B cell (primary cell): ENCODE data around the gene TMEM222. TPM values are rescaled to one million over a fixed set of nuclear protein-coding genes. Genes with fewer than 3 reads are reported as not detected.
A peak's percentile ranks its signal among the peaks of the same experiment; 100 is the strongest.

Experiments used
- ATAC-seq: fragments of 200-7000 bp; cut with Tn5 transposase; one replicate; pipeline ENCODE4 v1.10.0; 2021; ENCODE audit warnings: low read depth, mild to moderate bottlenecking, moderate number of reproducible peaks, moderate library complexity
- CTCF ChIA-PET: fragments of 350-600 bp; sonication (Branson Sonifier 250); formaldehyde crosslinking; loops from one replicate; lab custom pipeline; 2021; ENCODE audit warnings: antibody characterized with exemption, inconsistent platforms; lab: Charles Lee
- POLR2A ChIA-PET: fragments of 350-600 bp; sonication (Branson Sonifier 250); formaldehyde crosslinking; loops from one replicate; lab custom pipeline; 2021; ENCODE audit warnings: antibody characterized with exemption; lab: Charles Lee
- DNase-seq: peaks from one replicate; pipeline ENCODE4 v3.0.0; 2013
- H2AFZ ChIP-seq: 2 replicates; pipeline ENCODE4 v1.6.1; 2012; ENCODE audit warnings: mild to moderate bottlenecking, low read depth, low read length; ENCODE audit not compliant: insufficient read depth, poor library complexity, severe bottlenecking
- H3K27ac ChIP-seq, 2 donors: 1 replicate in 1 of 2; 2 replicates in 1 of 2; pipeline ENCODE4 v1.5.1; 2012 to 2013; ENCODE audit warnings: low read length in 2 of 2, mild to moderate bottlenecking in 2 of 2, moderate library complexity in 1 of 2
- H3K27me3 ChIP-seq, 4 experiments: fragments of 200-600 bp in 1 of 4; sonication (generic) in 1 of 4; replicated peaks in 1 of 4; 1 replicate in 2 of 4; 2 replicates in 2 of 4; pipeline versions ENCODE4 v1.6.1 to v1.7.0; 2013 to 2016; ENCODE audit warnings: low read length in 3 of 4, mild to moderate bottlenecking in 2 of 4, mixed read lengths in 1 of 4, moderate library complexity in 1 of 4; ENCODE audit not compliant: insufficient read depth in 4 of 4, control insufficient read depth in 3 of 4; ENCODE audit errors: control extremely low read depth in 1 of 4
- H3K36me3 ChIP-seq, 2 experiments: replicated peaks in 1 of 2; 1 replicate in 1 of 2; 2 replicates in 1 of 2; pipeline versions ENCODE4 v1.6.1 to v1.7.1; 2013; ENCODE audit warnings: low read length in 1 of 2; ENCODE audit not compliant: insufficient read depth in 2 of 2, control insufficient read depth in 1 of 2; ENCODE audit errors: control extremely low read depth in 1 of 2, extremely low read depth in 1 of 2
- H3K4me1 ChIP-seq, 2 donors: fragments of 200-600 bp in 1 of 2; sonication (generic) in 1 of 2; 1 replicate in 1 of 2; 2 replicates in 1 of 2; pipeline versions ENCODE4 v1.5.1 to v1.6.1; 2013 to 2017; ENCODE audit warnings: low read length in 2 of 2; ENCODE audit not compliant: control insufficient read depth in 2 of 2, insufficient read depth in 2 of 2
- H3K4me2 ChIP-seq: replicated peaks from 2 replicates; pipeline ENCODE3; 2012; ENCODE audit warnings: mild to moderate bottlenecking, low read depth, low read length; ENCODE audit not compliant: poor library complexity, severe bottlenecking
- H3K4me3 ChIP-seq, 5 experiments: fragments of 200-600 bp in 1 of 5; sonication (generic) in 1 of 5; 1 replicate in 3 of 5; 2 replicates in 2 of 5; pipeline versions ENCODE4 v1.5.1 to v1.7.0; 2011 to 2016; ENCODE audit warnings: low read length in 4 of 5, mild to moderate bottlenecking in 4 of 5, low read depth in 2 of 5, control low read depth in 1 of 5, moderate library complexity in 1 of 5; ENCODE audit not compliant: insufficient read depth in 1 of 5; ENCODE audit errors: control extremely low read depth in 1 of 5, extremely low read depth in 1 of 5
- H3K79me2 ChIP-seq: fragments of 200-600 bp; sonication (generic); one replicate; pipeline ENCODE4 v1.6.0; 2016; ENCODE audit warnings: low read length; ENCODE audit not compliant: control insufficient read depth, insufficient read depth
- H3K9ac ChIP-seq: fragments of 200-600 bp; sonication (generic); 2 replicates; pipeline ENCODE4 v1.6.1; 2017; ENCODE audit warnings: mild to moderate bottlenecking, low read length, moderate library complexity
- H3K9me3 ChIP-seq, 3 donors: one replicate each; pipeline versions ENCODE4 v1.6.1 to v1.7.1; 2013; ENCODE audit warnings: low read length in 2 of 3; ENCODE audit not compliant: control insufficient read depth in 2 of 3, insufficient read depth in 1 of 3; ENCODE audit errors: control extremely low read depth in 1 of 3
- H4K20me1 ChIP-seq: 2 replicates; pipeline ENCODE4 v1.6.0; 2012; ENCODE audit warnings: mild to moderate bottlenecking, low read length; ENCODE audit not compliant: insufficient read depth, control insufficient read depth, poor library complexity, severe bottlenecking
- H3K27ac Mint-ChIP-seq: one replicate; pipeline ENCODE4 v1.8.0; 2021; ENCODE audit warnings: mixed read lengths
- H3K27me3 Mint-ChIP-seq: one replicate; pipeline ENCODE4 v1.8.0; 2021; ENCODE audit warnings: mixed read lengths
- H3K4me1 Mint-ChIP-seq: one replicate; pipeline ENCODE4 v1.8.0; 2021; ENCODE audit warnings: mixed read lengths
- H3K4me3 Mint-ChIP-seq: one replicate; pipeline ENCODE4 v1.8.0; 2021; ENCODE audit warnings: mixed read lengths
- H3K9me3 Mint-ChIP-seq: one replicate; pipeline ENCODE4 v1.8.0; 2022; ENCODE audit warnings: mixed read lengths; ENCODE audit not compliant: insufficient read depth
- CTCF ChIP-seq: fragments of 200-600 bp; IDR thresholded peaks from one replicate; pipeline ENCODE4 v1.8.0; 2022; ENCODE audit warnings: antibody characterized with exemption, mild to moderate bottlenecking
- EZH2 ChIP-seq: IDR thresholded peaks from 2 replicates; pipeline ENCODE4 v1.6.1; 2012; ENCODE audit warnings: borderline replicate concordance, low read depth, mild to moderate bottlenecking, moderate library complexity, low read length; ENCODE audit not compliant: insufficient read depth, poor library complexity, severe bottlenecking
- WGBS: methylation state at CpG from one replicate; pipeline ENCODE4 v1.1.5; 2013; ENCODE audit warnings: missing lambda C conversion rate; ENCODE audit not compliant: insufficient coverage; 5-methylcytosine and 5-hydroxymethylcytosine counted together
- intact Hi-C: fragments of 100-400 bp; cut with micrococcal nuclease; formaldehyde crosslinking; loops from one replicate; pipeline ENCODE4 v1.10.0; 2022
- polyA plus RNA-seq: library from polyadenylated mRNA; depleted of rRNA; stranded (reverse); fragments of >200 nt; gene quantifications from 2 replicates; pipeline ENCODE4 v1.2.3, GENCODE V29; 2012
- total RNA-seq, 2 donors: library from RNA; stranded (reverse); fragments of 120-200 nt in 1 of 2; gene quantifications; 1 replicate in 1 of 2; 2 replicates in 1 of 2; pipeline versions ENCODE4 v1.2.3 to v1.2.4, GENCODE V29; 2013 to 2022

TMEM222 gene
- total and polyA plus RNA-seq, 2 donors (not counting 1 experiment from before 2014, with no cell fraction given) = 44.2 to 80.9 TPM

- no peak overlapping the region for H3K9ac ChIP-seq
- no peak overlapping the region for H3K4me3 Mint-ChIP-seq
- no peaks in the 10 kb centered on the region for H3K79me2 ChIP-seq
- H3K27ac Mint-ChIP-seq = no peak overlapping the region
- no peaks in the 10 kb centered on the region for H3K9me3 ChIP-seq
- H3K4me1 ChIP-seq = peaks cover 0 to 8% of the 10 kb centered on the region in 2 donors
- no peak for TF ChIP-seq EZH2
- peak; percentile 95 for TF ChIP-seq CTCF
- ATAC-seq (peak; percentile 93), DNase-seq (peak; percentile 87)
- H4K20me1 ChIP-seq = peaks cover 9% of the 10 kb centered on the region
- H3K27me3 ChIP-seq = no peaks in the 10 kb centered on the region
- peaks cover 0 to 78% of the 10 kb centered on the region in 2 experiments for H3K36me3 ChIP-seq
- 19% methylated on average over 3 of the region's 5 CpGs for WGBS
- ChIA-PET CTCF (interaction anchor here (0.6 to 13.5 kb wide), 50 partner anchors 8 to 473 kb away, joined by 3 to 402 read pairs (median 4); partner anchors contain the start of genes AHDC1, FAM76A, FCN3 and GPR3), POLR2A (interaction anchor here (0.6 to 2.2 kb wide), 4 partner anchors 37 to 95 kb away, joined by 3 to 13 read pairs (median 8); no protein-coding TSS in a partner anchor)
- H2AFZ ChIP-seq = no peak overlapping the region
- peaks cover 3% of the 10 kb centered on the region for H3K4me1 Mint-ChIP-seq
- no peak overlapping the region for H3K4me2 ChIP-seq
- no peaks in the 10 kb centered on the region for H3K27me3 Mint-ChIP-seq
- no peak overlapping the region for H3K4me3 ChIP-seq
- intact Hi-C loops = loop anchor here (1.0 to 2.0 kb wide), 4 partner anchors 88 to 362 kb away; no protein-coding TSS in a partner anchor
- no peak overlapping the region for H3K27ac ChIP-seq
- H3K9me3 Mint-ChIP-seq = no peaks in the 10 kb centered on the region
Observed at GRCh38 chr1:27300341-27301051, 21.5 kb upstream of the TMEM222 start.

GRCh38 chr1:27301052-27301422 lies 20.9 kb upstream of the TMEM222 start:
- no peak for ATAC-seq
- no peak overlapping the region for H3K27ac ChIP-seq
- H3K4me1 ChIP-seq = peaks cover 0 to 8% of the 10 kb centered on the region in 2 donors
- Mint-ChIP-seq H3K4me3 (no peak overlapping the region), H3K27ac (no peak overlapping the region), H3K4me1 (peaks cover 3% of the 10 kb centered on the region), H3K9me3 (no peaks in the 10 kb centered on the region), H3K27me3 (no peaks in the 10 kb centered on the region)
- CTCF ChIA-PET = interaction anchor here (0.6 to 13.5 kb wide), 42 partner anchors 8 to 473 kb away, joined by 3 to 402 read pairs (median 5); partner anchors contain the start of genes AHDC1, FAM76A, FCN3 and GPR3
- no peaks in the 10 kb centered on the region for H3K79me2 ChIP-seq
- TF ChIP-seq EZH2 = no peak
- TF ChIP-seq CTCF = peak; percentile 55
- no peak overlapping the region for H3K4me3 ChIP-seq
- H3K4me2 ChIP-seq = no peak overlapping the region
- H4K20me1 ChIP-seq = peaks cover 9% of the 10 kb centered on the region
- no peaks in the 10 kb centered on the region for H3K27me3 ChIP-seq
- intact Hi-C loops = loop anchor here (1.0 to 2.0 kb wide), 2 partner anchors 87 to 362 kb away; no protein-coding TSS in a partner anchor
- no peaks in the 10 kb centered on the region for H3K9me3 ChIP-seq
- H3K36me3 ChIP-seq = peaks cover 0 to 78% of the 10 kb centered on the region in 2 experiments
- POLR2A ChIA-PET = interaction anchor here (0.6 to 2.2 kb wide), 2 partner anchors 53 to 95 kb away, joined by 4 to 13 read pairs; no protein-coding TSS in a partner anchor
- 82% methylated on average over 8 of the region's 8 CpGs for WGBS
- no peak overlapping the region for H3K9ac ChIP-seq
- no peak for DNase-seq
- no peak overlapping the region for H2AFZ ChIP-seq
